Fibroblast of pulmonary artery (primary cell): ENCODE results near the gene BTBD6.
"Not testable (repeated sequence)": the region's sequence is repeated elsewhere in the genome, so short reads cannot be mapped to it uniquely, and the experiment has no call there.

Source experiments
- DNase-seq: peaks from one replicate; pipeline ENCODE4 v3.0.0-alpha.2; 2010; ENCODE audit warnings: low read depth
- H3K4me3 ChIP-seq: replicated peaks from 2 replicates; pipeline ENCODE4 v1.5.1; 2011; ENCODE audit warnings: low read depth, mild to moderate bottlenecking, control low read depth, low read length, moderate library complexity
- CTCF ChIP-seq: IDR thresholded peaks from 2 replicates; pipeline ENCODE4 v1.5.1; 2011; ENCODE audit warnings: mild to moderate bottlenecking, control low read depth, low read length, inconsistent platforms; ENCODE audit errors: missing control alignments

The BTBD6 gene

GRCh38 chr14:105274637-105275036 lies 26.3 kb downstream of the BTBD6 start:
- no peak for DNase-seq
- TF ChIP-seq CTCF: no peak
- no peak overlapping the region for H3K4me3 ChIP-seq

- no peak for TF ChIP-seq CTCF
- peak; percentile 51 for DNase-seq
- H3K4me3 ChIP-seq: no peak overlapping the region
These were observed 27.1 kb downstream of the BTBD6 start for GRCh38 chr14:105275267-105275946.

- not testable (repeated sequence) for H3K4me3 ChIP-seq, DNase-seq
These were observed 29.1 kb downstream of the BTBD6 start for GRCh38 chr14:105277448-105277847.

- no peak overlapping the region for H3K4me3 ChIP-seq
- no peak for TF ChIP-seq CTCF
- DNase-seq: no peak
These were observed 31.5 kb downstream of the BTBD6 start for GRCh38 chr14:105279642-105280361.

GRCh38 chr14:105280525-105280924 lies 32.2 kb downstream of the BTBD6 start:
- no peak for TF ChIP-seq CTCF
- no peak overlapping the region for H3K4me3 ChIP-seq
- DNase-seq: no peak

- peak; percentile 79 for TF ChIP-seq CTCF
- no peak overlapping the region for H3K4me3 ChIP-seq
- peak; percentile 74 for DNase-seq
These were observed 33.2 kb downstream of the BTBD6 start for GRCh38 chr14:105281371-105282097.

- no peak for TF ChIP-seq CTCF
- H3K4me3 ChIP-seq: no peak overlapping the region
- no peak for DNase-seq
These were observed 33.9 kb downstream of the BTBD6 start for GRCh38 chr14:105282098-105282725.
